GM18508 (cell line): ENCODE measurements around the gene RIIAD1.
"Not testable (repeated sequence)": the region's sequence is repeated elsewhere in the genome, so short reads cannot be mapped to it uniquely, and the experiment has no call there.

ENCODE experiments used
- ATAC-seq: cut with Tn5 transposase; IDR thresholded peaks from one replicate; pipeline ENCODE4 v1.9.1; 2021; ENCODE audit warnings: moderate number of reproducible peaks; ENCODE audit not compliant: insufficient read depth, unreplicated experiment

Gene RIIAD1

DNA sequence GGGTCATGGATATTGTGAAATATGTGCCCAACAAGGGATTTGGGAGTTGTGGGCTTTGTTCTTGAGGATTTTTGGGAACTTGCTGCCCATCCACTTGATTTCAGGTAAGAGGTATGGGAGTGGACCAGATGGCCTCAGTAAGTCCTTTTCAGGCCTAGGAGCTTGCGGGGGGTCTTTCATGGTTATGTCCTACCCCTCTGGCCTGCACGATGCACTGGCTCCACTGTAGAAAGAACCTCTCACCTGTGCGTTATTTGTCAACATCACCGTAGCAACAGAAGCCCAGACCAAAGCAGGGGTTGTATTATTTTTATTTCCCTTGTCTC lies 8.6 kb downstream of the RIIAD1 start:
- ATAC-seq = no peak

- ATAC-seq = no peak
Observed at GRCh38 chr1:151733126-151733525, 11.8 kb downstream of the RIIAD1 start.

DNA sequence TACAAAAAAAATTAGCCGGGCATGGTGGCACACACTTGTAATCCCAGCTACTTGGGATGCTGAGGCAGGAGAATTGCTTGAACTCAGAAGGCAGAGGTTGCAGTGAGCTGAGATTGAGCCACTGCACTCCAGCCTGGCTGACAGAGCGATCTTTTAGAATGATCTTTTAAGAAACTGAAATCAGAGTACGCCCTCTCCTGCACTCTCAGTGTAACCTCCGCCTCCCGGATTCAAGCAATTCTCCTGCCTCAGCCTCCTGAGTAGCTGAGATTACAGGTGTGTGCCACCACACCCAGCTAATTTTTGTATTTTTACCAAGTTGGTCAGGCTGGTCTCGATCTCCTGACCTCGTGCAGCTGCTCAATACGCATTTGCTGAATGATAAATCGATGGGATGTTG lies 12.7 kb downstream of the RIIAD1 start:
- not testable (repeated sequence) for ATAC-seq

GRCh38 chr1:151737026-151737425 lies 15.7 kb downstream of the RIIAD1 start:
- ATAC-seq = no peak

GRCh38 chr1:151737479-151737878 lies 16.2 kb downstream of the RIIAD1 start:
- ATAC-seq = no peak

- ATAC-seq = no peak
Observed at GRCh38 chr1:151739590-151740355, 18.5 kb downstream of the RIIAD1 start.

- ATAC-seq = no peak
Observed at GRCh38 chr1:151741516-151741915, 20.2 kb downstream of the RIIAD1 start.

DNA sequence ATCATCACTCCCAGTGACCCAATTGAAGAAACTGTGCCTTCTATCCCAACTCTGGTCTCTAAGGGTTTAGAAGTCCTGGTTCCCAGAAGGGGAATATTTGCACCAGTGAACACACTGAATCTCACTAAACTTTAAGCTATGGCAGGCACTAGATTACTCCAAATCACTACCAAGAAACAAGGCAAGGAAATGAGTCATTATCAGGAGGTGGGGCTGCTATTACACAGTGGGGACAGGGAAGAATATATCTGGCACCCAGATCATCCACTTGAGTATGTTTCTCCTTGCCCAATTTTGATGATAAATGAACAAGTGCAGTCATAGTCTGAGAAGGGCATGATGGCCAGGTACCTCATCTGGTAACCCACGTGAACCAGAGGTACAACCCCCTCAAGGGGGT lies 35.0 kb downstream of the RIIAD1 start:
- no peak for ATAC-seq

DNA sequence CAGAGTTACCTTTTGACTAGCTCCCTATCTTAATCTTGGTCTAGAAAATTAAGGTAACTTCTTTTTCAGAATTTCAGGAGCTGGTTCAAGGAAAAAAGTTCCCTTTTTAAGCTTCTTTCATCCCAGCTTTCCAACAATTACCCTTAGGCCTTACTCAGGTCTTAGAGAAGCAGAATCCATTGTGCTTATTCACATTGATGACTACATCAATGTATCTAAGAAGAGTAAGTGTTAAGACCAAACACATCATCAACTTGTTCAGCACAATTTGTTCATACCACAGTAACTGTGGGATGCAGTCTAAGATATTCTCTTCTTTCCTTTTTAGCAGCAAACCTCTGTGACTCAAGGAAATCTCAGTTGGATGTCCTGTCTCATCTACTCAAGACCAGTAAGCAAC lies 37.9 kb downstream of the RIIAD1 start:
- ATAC-seq = no peak

GRCh38 chr1:151760597-151761385 lies 39.5 kb downstream of the RIIAD1 start:
- ATAC-seq = no peak

DNA sequence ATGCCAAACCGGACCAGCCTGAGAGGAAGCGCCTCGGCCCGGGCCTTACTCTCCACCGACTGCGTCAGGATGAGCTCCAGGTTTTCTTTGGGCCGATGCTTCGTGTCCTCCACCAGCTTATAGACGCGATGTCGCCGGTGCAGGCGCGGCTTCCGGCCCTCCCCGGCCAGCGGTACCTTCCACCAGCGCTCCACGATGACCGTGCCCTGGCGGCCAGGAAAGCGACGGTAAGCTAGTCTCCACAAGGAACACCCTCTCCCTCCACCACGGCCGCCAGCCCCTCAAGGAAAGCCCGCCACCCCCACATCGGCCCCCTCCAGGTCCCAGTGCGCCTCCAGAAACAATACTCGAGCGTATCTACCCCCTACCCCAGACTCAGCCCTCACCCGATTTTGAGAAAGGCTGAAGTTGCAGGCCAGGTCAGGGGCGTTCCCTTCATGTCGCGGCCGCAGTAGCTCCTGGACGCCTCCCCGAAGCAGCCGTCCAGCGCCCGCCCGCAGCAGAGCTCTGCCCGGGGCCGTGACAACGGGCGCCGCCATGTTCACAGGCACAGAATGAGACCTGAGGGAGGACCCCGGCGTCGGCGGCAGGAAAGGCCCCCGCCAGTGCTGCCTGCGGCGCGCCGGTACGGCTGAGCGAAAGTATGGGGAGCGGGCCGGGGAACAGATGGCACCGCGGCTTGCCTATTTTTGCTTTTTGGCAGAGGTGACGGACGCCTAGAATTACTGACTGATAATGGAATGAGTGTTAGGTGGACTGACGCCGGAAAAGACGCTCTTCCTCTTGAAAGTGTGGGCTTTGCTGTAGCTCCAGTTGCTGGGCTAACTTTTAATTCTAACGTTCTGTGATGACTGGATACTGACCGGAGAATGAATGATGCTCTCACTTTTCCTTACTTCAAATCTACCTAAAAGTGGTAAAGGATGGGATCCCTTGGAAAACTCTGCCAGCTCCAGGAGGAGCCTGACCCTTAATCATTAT lies 41.9 kb downstream of the RIIAD1 start, which contains the start of gene MRPL9:
Gene MRPL9, minus strand, starts transcription at position 556 of the 981 bp plus-strand sequence. Its CDS starts 17 bp downstream, at position 539.
- no peak for ATAC-seq

DNA sequence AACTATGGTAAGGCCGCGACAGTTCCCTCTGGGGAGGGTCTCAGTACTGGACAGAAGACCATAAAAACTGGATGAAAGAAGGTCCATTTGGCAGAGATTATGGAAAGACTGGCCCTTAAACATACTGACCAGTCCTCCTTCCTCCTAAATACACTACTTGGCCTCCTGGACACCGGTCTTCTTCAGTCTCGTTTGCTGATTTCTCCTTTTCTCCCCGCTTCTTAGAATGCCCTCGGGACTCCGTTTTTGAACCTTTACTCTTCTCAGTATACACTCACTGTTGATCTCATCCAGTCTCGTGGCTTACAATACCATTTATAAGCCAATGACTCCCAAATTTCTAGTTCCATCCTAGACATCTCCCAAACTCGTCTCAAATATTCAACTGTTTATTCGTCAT lies 42.7 kb downstream of the RIIAD1 start:
- ATAC-seq = no peak

- not testable (repeated sequence) for ATAC-seq
Observed at GRCh38 chr1:151768351-151769066, 47.2 kb downstream of the RIIAD1 start.

- not testable (repeated sequence) for ATAC-seq
Observed at GRCh38 chr1:151769270-151769669, 47.9 kb downstream of the RIIAD1 start.

DNA sequence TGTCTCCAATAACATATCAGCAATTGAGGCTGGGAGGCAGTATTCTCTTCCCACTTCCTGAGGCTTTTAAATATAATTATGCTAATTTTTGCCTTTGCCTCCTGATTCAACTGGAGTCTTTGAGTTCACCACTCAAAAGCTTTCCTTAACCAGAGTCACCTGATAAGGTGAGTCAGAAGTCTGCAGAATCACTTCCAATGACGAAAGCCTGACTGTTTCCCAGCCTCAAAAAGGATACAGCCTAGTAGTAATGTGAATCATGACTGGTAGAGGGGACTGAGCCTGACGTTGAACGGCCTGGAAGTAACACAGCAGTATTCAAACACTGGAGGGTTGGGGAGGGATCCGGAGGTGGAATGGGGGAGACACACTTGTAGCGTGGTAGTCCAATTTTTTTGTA lies 52.4 kb downstream of the RIIAD1 start:
- ATAC-seq = no peak

- no peak for ATAC-seq
Observed at GRCh38 chr1:151774256-151774922, 53.1 kb downstream of the RIIAD1 start.

DNA sequence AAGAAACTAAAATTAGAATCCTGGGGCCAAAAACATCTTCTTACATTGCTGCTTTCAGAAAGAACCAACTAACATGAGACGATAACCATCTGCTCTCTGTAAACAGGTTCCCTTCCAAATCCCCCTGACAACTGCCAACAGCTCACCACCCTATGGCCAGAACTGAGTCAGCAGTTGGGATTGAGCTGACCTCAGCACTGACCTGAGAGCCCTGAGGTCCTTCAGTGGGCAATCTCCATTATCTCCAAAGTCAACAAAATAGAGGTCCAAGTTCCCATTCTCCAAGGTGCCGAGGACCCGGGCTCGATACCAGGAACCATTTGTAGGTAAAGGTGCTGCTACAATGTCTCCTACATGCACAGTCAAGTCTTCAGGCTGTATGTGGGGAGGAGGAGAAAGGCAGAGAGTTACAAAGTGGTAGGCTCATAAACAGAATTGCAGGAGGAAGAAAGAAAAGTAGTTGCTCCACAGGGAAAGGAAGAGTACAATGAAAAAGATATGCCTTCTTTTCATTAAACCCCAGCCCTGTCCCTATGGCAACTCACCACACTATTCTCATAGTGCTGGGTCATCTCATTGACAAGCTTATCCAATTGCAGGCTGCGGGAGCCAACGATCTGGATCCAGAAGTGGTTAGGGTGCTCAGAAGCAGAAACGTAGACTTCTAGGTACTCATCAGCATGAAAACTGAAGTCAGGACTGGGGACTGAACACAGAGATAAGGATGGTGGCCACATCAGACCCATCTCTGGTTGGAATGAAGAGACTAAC lies 54.8 kb downstream of the RIIAD1 start:
- ATAC-seq = no peak

DNA sequence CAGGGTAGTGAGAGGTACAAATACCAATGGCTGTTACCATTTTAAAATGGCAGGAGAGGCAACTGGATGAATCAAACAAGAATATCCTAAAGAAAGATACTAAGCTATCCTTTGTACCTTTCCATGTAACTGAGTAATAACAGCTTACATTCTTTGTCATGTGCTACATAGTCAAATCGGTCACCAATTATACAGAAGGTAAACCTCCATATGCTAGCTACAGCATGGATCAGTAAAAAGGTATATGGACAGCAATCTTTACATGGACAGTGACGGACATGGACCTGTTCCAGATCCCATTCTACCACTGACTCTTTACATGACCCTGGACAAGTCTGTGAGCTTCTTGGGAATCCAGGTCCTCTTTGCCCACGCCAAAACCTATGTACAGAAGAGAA lies 55.3 kb downstream of the RIIAD1 start:
- ATAC-seq = no peak

DNA sequence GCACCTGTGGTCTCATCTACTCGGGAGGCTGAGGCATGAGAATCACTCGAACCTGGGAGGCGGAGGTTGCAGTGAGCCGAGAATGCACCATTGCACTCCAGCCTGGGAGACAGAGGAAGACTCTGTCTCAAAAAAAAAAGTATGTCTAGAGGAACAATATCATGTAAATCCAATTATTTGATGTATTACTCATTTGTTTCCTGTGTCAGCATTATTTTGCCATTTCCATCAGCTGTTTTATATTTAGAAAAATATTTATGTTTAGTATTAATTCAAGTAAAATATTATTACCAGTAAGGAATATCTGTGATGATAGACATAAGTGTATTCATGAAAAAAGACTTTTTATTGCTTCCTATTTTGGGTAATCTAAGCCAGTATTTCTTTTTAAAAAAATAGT lies 56.0 kb downstream of the RIIAD1 start:
- no peak for ATAC-seq
